ENCODE data around the gene TRIM66.

DNA sequence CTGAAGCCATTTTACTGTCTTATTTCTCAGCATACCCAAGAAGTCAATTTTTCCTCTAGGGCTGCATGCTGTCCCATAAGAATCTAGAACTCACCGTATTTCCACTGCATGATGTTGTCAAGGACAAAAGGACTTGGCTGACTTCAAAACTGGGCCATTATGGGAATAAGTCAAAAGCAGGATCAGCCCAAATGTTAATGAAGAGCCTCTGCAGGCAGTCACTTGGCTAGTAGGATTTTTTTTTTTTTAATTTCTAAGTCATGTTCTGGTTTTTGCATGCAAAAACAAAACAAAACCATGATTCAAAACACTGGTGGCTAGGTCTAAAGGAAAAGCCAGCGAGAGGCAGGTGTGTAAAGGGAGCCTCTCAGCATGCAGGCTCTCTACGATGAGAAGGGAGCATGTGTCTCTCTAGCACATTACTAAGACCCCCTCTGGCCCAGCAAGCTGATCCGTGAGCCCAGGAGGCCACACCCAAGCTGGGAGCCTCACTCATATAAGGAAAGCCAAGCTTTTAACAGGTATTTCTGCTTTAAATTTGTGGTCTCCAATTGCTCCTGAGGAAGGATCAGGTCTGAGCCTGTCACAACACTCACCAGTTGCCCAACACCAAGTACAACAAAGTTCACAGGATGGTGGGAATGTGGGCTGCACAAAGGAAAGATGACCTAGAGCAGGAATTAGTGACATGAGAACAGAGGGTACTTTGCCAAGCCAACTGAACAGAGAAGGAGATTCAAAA is 67.0 kb downstream of the TRIM66 start:
- TF ChIP-seq, protein P1, sequence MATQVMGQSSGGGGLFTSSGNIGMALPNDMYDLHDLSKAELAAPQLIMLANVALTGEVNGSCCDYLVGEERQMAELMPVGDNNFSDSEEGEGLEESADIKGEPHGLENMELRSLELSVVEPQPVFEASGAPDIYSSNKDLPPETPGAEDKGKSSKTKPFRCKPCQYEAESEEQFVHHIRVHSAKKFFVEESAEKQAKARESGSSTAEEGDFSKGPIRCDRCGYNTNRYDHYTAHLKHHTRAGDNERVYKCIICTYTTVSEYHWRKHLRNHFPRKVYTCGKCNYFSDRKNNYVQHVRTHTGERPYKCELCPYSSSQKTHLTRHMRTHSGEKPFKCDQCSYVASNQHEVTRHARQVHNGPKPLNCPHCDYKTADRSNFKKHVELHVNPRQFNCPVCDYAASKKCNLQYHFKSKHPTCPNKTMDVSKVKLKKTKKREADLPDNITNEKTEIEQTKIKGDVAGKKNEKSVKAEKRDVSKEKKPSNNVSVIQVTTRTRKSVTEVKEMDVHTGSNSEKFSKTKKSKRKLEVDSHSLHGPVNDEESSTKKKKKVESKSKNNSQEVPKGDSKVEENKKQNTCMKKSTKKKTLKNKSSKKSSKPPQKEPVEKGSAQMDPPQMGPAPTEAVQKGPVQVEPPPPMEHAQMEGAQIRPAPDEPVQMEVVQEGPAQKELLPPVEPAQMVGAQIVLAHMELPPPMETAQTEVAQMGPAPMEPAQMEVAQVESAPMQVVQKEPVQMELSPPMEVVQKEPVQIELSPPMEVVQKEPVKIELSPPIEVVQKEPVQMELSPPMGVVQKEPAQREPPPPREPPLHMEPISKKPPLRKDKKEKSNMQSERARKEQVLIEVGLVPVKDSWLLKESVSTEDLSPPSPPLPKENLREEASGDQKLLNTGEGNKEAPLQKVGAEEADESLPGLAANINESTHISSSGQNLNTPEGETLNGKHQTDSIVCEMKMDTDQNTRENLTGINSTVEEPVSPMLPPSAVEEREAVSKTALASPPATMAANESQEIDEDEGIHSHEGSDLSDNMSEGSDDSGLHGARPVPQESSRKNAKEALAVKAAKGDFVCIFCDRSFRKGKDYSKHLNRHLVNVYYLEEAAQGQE (IDR thresholded peaks at IDR 0.05), result no peak
- TF ChIP-seq, protein P2, sequence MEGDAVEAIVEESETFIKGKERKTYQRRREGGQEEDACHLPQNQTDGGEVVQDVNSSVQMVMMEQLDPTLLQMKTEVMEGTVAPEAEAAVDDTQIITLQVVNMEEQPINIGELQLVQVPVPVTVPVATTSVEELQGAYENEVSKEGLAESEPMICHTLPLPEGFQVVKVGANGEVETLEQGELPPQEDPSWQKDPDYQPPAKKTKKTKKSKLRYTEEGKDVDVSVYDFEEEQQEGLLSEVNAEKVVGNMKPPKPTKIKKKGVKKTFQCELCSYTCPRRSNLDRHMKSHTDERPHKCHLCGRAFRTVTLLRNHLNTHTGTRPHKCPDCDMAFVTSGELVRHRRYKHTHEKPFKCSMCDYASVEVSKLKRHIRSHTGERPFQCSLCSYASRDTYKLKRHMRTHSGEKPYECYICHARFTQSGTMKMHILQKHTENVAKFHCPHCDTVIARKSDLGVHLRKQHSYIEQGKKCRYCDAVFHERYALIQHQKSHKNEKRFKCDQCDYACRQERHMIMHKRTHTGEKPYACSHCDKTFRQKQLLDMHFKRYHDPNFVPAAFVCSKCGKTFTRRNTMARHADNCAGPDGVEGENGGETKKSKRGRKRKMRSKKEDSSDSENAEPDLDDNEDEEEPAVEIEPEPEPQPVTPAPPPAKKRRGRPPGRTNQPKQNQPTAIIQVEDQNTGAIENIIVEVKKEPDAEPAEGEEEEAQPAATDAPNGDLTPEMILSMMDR (IDR thresholded peaks at IDR 0.05; ENCODE audit: low read depth, low read length, missing input control), result no peak

Data from liver (tissue), 2 donors.